GM21526 (cell line): ENCODE measurements around the gene IQSEC2.

Experiments used
- ATAC-seq: cut with Tn5 transposase; IDR thresholded peaks from one replicate; pipeline ENCODE4 v1.9.1; 2021; ENCODE audit warnings: moderate library complexity; ENCODE audit not compliant: unreplicated experiment, low FRiP score

IQSEC2 gene

GRCh38 chrX:53305996-53306937 is 24.9 kb upstream of the IQSEC2 start:
- ATAC-seq, result no peak

DNA sequence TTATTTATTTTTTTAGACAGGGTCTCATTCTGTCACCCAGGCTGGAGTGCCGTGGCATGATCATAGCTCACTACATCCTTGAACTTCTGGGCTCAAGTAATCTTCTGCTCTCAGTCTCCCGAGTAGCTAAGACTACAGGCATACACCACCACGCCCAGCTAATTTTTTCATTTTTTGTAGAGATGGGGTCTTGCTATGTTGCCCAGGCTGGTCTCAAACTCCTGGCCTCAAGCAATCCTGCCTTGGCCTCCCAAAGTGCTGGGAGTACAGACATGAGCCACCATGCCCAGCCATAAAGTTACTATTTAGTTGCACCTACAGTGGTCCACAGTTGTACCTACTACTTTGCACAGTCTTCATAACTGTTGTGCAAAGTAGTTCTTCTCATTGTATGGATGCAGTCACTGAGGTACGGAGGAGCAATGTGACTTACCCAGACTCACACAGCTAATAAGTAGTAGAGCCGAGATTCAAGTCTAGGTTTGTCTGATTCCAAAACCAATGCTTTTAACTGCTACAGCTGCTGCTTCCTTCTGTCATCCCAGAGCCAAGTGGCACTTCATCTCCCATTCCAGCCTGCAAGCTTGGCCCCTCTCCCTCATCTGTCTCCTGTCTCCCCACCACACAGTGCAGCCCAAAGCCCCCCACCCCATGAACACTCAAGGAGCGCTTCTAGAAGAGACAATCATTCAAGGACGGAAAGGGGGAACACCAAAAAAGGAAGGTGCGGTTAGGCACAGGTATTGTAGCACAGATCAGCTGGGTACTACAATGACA is 24.0 kb upstream of the IQSEC2 start:
- no peak for ATAC-seq

DNA sequence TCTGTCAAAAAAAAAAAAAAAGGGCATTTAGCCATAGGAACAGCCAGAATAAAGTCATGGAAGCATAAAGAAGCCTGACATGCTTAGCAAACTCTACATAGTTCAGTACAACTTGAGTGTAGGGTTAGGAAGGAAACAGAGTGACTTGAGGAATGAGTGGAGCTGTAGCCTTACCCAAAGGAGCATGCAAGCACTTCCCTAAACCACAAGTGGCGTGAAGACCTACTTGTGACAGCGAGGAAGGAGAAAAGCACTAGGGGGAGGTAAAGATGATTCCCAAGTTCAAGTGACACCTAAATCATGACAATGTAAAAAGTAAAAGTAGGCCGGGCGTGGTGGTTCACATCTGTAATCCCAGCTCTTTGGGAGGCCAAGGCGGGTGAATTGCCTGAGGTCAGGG is 21.8 kb upstream of the IQSEC2 start:
- no peak for ATAC-seq

- no peak for ATAC-seq
Measured at GRCh38 chrX:53300157-53300556, 18.8 kb upstream of the IQSEC2 start.

DNA sequence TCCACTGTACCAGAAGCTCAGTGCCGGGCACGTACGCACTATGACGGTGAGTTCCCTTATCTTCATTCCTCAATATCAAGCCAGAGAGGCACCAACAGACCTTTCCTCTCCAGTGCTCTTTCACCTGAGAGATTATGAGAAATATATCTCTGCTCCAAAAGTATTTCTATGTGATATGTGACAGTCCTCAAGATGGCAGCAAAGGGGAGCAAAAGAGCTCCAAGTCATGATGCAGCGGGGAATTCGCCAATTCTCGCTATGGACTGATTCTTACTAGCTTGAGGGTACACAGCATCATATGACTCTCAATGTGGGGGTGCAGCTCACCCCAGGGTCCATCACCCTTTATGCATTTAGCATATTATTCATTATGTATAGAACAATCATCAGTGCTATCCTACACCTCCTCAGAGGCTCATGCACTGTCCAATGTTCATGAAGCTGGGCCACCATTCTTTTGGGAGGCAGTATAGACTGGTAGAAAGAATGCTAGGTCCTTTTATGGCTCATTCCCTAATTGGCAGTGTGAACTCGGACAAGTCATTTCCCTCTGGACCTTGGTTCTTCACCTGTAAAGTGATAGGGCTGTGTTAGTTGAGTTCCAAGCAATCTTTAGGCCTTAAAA is 12.8 kb upstream of the IQSEC2 start:
- ATAC-seq, result no peak

GRCh38 chrX:53291596-53291995 is 10.2 kb upstream of the IQSEC2 start:
- no peak for ATAC-seq

DNA sequence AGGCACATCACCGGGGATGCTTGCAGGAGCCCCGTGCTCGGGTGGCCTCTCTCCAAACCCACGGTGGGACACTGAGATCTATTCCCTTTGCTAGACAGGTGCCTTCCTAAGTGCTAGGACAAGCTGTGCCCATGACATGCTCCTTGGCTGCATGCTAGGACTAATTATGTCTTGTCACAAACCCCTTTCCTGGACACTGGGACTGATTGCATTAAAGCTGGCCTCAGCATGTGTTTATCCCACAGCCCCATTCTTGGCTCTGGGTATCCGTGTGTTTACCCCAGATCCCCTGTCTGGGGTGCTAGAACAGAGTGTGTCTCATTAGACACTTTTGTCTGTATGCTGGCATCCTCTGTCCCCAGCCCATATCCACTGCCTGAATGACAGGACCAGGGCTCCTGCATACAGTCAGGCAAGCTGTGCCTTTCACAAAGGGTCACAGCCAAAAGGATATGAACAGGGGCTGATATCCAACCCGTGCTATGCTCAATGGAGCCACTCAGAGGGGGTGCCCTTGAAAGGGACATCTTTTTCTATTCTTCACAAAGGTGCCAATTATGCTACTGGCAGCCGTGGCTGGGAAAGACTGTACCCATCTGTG is 9.2 kb upstream of the IQSEC2 start:
- no peak for ATAC-seq

GRCh38 chrX:53288189-53288588 is 6.8 kb upstream of the IQSEC2 start:
- ATAC-seq, result no peak

DNA sequence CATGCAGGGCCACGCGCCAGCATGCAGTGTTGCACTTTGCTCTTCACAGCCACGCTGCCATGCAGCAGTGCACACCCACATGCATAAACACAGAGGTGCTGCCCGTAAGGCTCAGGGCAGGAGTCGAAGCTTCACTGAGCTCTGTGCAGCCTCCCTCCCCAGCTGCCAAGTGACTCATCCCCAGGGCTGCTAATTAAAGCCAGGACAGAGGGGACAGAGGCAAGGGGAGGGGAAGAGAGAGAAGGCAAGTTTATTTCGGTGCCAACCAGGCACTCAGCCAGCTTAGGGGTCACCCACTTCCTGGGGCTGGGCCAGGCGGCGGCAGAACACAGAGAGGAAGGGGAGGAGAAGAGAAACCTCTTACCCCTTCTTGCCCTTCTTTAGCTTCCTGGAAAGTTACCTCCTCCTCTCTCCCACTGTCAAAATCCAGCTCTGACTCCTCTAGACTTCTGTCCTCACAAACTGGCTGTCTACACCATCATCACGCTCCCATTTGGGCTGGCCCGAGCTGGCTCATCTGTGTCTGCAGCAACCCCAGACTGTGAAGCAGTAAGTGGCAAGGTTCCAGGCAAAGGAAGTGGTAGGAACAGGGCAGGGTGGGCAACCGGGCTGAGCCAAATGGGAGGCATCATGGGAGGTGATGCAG is 6.2 kb upstream of the IQSEC2 start:
- ATAC-seq, result no peak

- ATAC-seq, result no peak
Measured at GRCh38 chrX:53286171-53286570, 4.8 kb upstream of the IQSEC2 start.

DNA sequence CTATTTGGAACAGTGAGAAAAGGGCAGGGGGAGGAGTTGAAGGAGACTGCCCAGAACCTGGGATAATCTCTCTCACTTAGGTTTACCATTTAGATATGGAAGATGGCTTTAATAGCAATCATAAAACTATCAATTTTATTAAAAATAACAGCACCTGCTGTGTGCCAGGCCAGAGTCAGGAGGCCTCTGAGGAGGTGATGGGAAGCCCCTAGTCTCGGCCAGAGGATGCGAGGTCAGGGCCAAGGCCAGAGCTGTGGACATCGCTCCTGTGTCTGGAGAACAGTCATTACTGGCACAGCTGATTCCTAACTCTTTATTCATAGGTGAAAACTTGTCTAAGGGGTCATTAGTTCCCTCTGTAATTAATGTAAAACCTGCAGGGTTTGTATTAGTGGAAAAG is 4.2 kb upstream of the IQSEC2 start:
- ATAC-seq, result no peak

DNA sequence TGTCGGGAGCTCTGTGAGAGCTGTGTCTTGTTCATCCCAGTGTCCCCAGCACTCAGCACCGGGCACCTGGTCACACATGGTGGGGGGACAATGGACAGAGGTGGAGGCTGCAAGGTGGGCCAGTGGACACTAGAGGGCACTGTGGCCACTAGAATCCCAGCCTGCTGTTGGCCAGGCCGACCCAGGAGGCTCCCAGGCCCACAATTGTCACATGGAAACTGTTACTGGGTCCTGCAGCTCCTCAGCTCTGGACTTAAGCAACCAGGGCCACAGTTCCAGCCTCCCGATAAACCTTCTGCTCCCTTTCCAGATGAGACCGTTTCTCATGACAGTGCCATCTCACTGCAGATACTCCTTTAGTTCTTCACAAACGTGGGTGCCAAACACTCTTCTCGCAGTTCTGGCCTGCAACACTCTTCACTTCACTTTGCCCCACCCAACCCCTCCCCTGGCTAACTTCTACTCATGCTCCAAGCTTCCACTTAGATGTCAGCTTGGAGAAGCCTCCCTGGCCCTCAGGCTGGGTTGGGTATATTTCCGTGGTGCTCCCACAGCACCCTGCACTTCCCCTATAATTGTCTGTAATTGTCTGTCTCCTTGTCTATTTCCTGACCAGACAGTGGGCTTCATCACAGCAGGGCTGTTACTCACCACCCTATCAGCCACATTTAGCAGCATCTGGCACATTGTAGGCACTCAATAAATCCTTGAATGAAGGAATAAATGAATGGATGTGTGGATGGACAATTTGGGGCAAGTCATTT is 3.5 kb upstream of the IQSEC2 start:
- ATAC-seq, result no peak

DNA sequence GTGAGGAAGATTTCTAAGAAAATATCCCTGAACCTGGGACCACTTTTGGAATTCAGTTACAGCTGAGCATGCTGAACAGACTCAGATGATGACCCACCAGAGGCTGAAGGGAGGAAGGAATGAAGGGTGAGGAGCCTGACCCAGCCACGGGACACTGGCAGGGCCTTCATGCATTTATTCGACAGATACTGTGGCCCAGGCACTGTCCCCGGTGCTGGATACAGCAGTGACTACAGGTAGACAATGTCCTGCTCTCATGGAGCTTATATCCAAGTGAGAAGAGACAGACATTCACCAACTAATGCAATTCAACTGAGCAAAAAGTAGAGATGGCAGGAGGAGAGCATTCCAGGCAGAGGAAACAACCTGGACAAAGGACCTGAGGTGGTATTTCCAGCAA is 2.2 kb upstream of the IQSEC2 start:
- no peak for ATAC-seq

- no peak for ATAC-seq
Measured at GRCh38 chrX:53283099-53283498, 1.7 kb upstream of the IQSEC2 start.

DNA sequence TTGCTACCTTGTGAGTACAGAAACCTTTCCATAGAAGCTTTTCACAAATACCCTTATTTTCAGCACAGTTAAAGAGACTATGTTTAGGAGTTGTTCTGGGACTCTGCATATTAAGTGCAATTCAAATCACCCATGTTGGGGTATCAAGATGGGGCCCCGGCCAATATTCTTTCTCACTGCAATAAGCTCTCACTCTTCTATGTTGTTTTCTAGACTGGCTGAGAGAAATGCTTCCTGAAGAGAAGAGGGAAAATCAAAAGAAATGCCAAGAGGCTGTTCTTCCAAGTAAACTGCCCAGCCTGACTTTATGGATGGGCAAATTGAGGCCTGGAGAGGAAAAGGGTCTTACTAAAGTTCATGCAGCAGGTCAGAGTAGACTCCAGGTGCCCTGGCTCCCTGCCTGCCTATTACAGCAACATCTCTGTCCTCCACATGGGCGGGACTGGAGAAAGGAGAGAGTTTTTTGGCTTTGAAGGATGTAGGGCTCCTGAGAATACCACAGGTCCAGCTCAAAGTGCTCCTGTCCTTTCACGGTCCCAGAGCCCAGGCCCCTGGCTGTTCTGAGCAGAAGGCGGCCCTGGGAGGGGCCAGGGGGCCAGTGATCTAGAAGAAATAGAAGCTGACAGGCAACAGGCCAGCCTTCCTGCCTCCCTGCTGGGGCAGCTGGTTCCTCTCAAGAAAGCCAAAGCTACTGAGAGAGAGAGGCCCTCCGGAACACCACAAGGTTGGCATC is 745 bp upstream of the IQSEC2 start:
- no peak for ATAC-seq

- ATAC-seq, result no peak
Measured at GRCh38 chrX:53280331-53281320, 758 bp downstream of the IQSEC2 start.

GRCh38 chrX:53279296-53280237 is 1.8 kb downstream of the IQSEC2 start:
- ATAC-seq, result no peak
